ENCODE results near the gene THEM4. TPM values are rescaled to one million over a fixed set of nuclear protein-coding genes. Genes with fewer than 3 reads are reported as not detected.

Gene THEM4
- total and polyA plus RNA-seq, 2 of the 8 experiments (the other 6 are each of a cell fraction or from before 2014, with no cell fraction given) = 9.9 to 11.2 TPM

- peak; percentile 86 for TF ChIP-seq MAX (IDR thresholded peaks at IDR 0.05)
- TF ChIP-seq KDM5A (IDR thresholded peaks at IDR 0.05; ENCODE audit: low read length) = no peak
- peak; percentile 64 for TF ChIP-seq EZH2 (IDR thresholded peaks at IDR 0.05; ENCODE audit: low read depth, low read length, severe bottlenecking)
- TF ChIP-seq SIRT6 (IDR thresholded peaks at IDR 0.05; ENCODE audit: low read length) = no peak
- no peak for TF ChIP-seq EGR1 (IDR thresholded peaks at IDR 0.05; ENCODE audit: borderline replicate concordance, low read depth, low read length)
- TF ChIP-seq SUZ12 (IDR thresholded peaks at IDR 0.05; ENCODE audit: low read length) = no peak; the same call in 1 of the 2 replicates
Observed at GRCh38 chr1:151837884-151838221, 71.5 kb downstream of the THEM4 start (continued).
